Heart right ventricle (tissue), 16 donors: ENCODE results near the gene MTMR4. TPM values are rescaled to one million over a fixed set of nuclear protein-coding genes. Genes with fewer than 3 reads are reported as not detected.
A peak's percentile ranks its signal among the peaks of the same experiment; 100 is the strongest.

Source experiments
- ATAC-seq, 8 donors: fragments of 200-7000 bp; cut with Tn5 transposase; one replicate each; pipeline ENCODE4 v1.9.1; 2020; ENCODE audit warnings: mild to moderate bottlenecking in 8 of 8, moderate library complexity in 8 of 8, moderate number of reproducible peaks in 1 of 8
- DNase-seq, 2 donors: peaks; one replicate each; pipeline ENCODE4 v3.0.0-alpha.2; 2020
- H3K27ac ChIP-seq, 10 donors: fragments of 200-600 bp; sonication (generic) in 2 of 10; one replicate each; pipeline versions ENCODE4 v1.5.0 to v1.8.0; 2020 to 2022; ENCODE audit warnings: mild to moderate bottlenecking in 3 of 10
- H3K27me3 ChIP-seq, 7 donors: fragments of 200-600 bp; one replicate each; pipeline ENCODE4 v1.8.0; 2021 to 2022; ENCODE audit warnings: mild to moderate bottlenecking in 2 of 7
- H3K36me3 ChIP-seq, 9 donors: fragments of 200-600 bp; sonication (generic) in 1 of 9; one replicate each; pipeline versions ENCODE4 v1.5.0 to v1.8.0; 2020 to 2022; ENCODE audit warnings: mild to moderate bottlenecking in 2 of 9
- H3K4me1 ChIP-seq, 9 donors: fragments of 200-600 bp; sonication (generic) in 1 of 9; one replicate each; pipeline versions ENCODE4 v1.5.0 to v1.8.0; 2020 to 2022; ENCODE audit warnings: mild to moderate bottlenecking in 4 of 9
- H3K4me3 ChIP-seq, 10 donors: fragments of 200-600 bp; sonication (generic) in 2 of 10; one replicate each; pipeline versions ENCODE4 v1.5.0 to v1.8.0; 2020 to 2022; ENCODE audit warnings: mild to moderate bottlenecking in 7 of 10, moderate library complexity in 2 of 10
- H3K9me3 ChIP-seq, 11 donors: fragments of 200-600 bp in 10 of 11; sonication (generic) in 2 of 11; one replicate each; pipeline versions ENCODE4 v1.5.0 to v1.8.0; 2013 to 2022; ENCODE audit warnings: mild to moderate bottlenecking in 2 of 11, control low read depth in 1 of 11, moderate library complexity in 1 of 11
- WGBS, 2 donors: extraction: QIAGEN DNeasy Blood & Tissue Kit; methylation state at CpG; one replicate each; pipeline ENCODE4 v1.1.7; 2013; ENCODE audit warnings: inconsistent platforms in 1 of 2; 5-methylcytosine and 5-hydroxymethylcytosine counted together
- intact Hi-C, 10 donors: fragments of 100-400 bp; cut with DNase I; formaldehyde crosslinking; loops; one replicate each; pipeline versions ENCODE4 v1.11.1 to v1.14.2; 2022
- polyA plus RNA-seq, 2 donors: library from polyadenylated mRNA; stranded (reverse); fragments of 200-250 nt; gene quantifications; one replicate each; pipeline ENCODE4 v1.2.3, GENCODE V29; 2013
- total RNA-seq, 10 donors: library from RNA; stranded (reverse); fragmentation: NEBNext Ultra II Directional in 3 of 10; extraction: Animal tissue kit (Norgen Biotek cat#: 25700) in 3 of 10; gene quantifications; one replicate each; pipeline versions ENCODE4 v1.2.1 to v1.2.4, GENCODE V29; 2021 to 2023
- TF ChIP-seq, protein P1 (sequence below), 9 donors: fragments of 200-600 bp; sonication (generic) in 2 of 9; IDR thresholded peaks; one replicate each; pipeline versions ENCODE4 v1.5.0 to v1.8.0; 2021 to 2022; ENCODE audit warnings: antibody characterized with exemption in 9 of 9, mild to moderate bottlenecking in 5 of 9, moderate library complexity in 1 of 9
- donor health status: Arrhythmogenic right ventricular cardiomyopathy.
- donor health status: ischemic (EF 13 %, LVEDD 7.1; RV severe dilation, severe dysfunction).
- donor health status: healthy with polysubstance abuse.
- donor health status: DM: no; HTN: yes; CAD: no.
- donor health status: DM: no; HTN: no; CAD: no.
- donor health status: ischemic (EF 25% LVEDD 6.9; RV normal size, moderate dysfunction).
- donor health status: ischemic (EF 25% LVEDD 5.7; RV mildly dilated, moderate dysfunction).
- donor health status: healthy.
- donor health status: DM: yes; HTN: yes; CAD: no.
- donor health status: Ischemic cardiomyopathy.
- donor health status: ischemic (EF 35%, LVEDD 5.7; RV mildly dilated, moderate dysfunction).
- donor health status: nonischemic (EF 11% LVEDD 7.7; RV severe dilation, severe dysfunction).
- donor health status: DM: yes; HTN: yes; CAD: no.
- donor health status: PGD.
- donor health status: ischemic (EF 29% LVEDD 5.4; RV normal size, mild dysfunction).
- donor health status: nonischemic (EF 23%, LVEDD 6.1; RV moderate dilation, normal function).

MTMR4 gene
- total and polyA plus RNA-seq, 12 donors = 8.5 to 26.6 (median 15.7) TPM

DNA sequence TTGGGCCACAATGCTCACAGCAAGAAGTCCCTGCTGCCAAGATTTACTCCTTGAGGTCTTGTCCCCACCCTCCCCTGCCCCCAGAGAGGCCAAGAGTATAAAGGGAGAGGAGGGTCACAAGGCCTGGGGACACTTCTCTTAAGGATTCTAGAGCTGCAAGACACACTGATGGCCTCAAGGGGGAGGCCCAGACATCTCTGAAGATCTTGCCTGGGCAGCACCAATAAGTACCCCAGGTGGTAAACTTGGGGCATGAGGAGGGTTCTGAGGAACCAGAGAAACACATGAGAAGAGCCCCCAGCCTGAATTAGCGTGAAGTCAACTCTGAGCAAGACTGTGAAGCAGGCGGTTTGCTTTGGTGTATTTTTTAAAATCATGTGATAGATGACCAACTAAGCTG is 26.8 kb upstream of the MTMR4 start:
- TF ChIP-seq, protein P1, sequence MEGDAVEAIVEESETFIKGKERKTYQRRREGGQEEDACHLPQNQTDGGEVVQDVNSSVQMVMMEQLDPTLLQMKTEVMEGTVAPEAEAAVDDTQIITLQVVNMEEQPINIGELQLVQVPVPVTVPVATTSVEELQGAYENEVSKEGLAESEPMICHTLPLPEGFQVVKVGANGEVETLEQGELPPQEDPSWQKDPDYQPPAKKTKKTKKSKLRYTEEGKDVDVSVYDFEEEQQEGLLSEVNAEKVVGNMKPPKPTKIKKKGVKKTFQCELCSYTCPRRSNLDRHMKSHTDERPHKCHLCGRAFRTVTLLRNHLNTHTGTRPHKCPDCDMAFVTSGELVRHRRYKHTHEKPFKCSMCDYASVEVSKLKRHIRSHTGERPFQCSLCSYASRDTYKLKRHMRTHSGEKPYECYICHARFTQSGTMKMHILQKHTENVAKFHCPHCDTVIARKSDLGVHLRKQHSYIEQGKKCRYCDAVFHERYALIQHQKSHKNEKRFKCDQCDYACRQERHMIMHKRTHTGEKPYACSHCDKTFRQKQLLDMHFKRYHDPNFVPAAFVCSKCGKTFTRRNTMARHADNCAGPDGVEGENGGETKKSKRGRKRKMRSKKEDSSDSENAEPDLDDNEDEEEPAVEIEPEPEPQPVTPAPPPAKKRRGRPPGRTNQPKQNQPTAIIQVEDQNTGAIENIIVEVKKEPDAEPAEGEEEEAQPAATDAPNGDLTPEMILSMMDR (IDR thresholded peaks at IDR 0.05) = peak in 5 of 9 donors; percentile 7 to 37 (median 21)
- DNase-seq (no peak), ATAC-seq (no peak)

DNA sequence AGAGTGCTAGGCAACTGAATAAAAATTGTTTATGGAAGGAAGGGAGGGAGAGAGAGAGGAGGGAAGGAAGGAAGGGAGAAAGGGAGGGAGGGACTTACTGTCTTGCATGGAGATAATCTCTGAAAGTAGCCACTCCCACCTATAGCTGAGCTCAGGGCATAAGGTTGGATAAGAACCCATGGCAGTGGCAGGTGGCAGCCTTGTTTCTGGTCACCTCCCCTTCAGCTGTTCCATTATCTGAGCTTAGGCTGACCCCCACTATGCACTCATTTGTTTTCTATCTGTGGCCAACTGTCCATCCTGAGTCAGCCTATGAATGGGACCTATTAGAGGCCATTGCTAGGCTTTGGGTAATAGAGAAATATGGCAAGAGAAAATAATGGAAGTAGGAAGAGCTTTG is 25.3 kb upstream of the MTMR4 start:
- Histone ChIP-seq H3K9me3 (no peaks in the 10 kb centered on the region), H3K27me3 (no peaks in the 10 kb centered on the region), H3K4me1 (peaks cover 7 to 47% (median 28%) of the 10 kb centered on the region in 9 donors), H3K36me3 (no peaks in the 10 kb centered on the region), H3K27ac (peak overlapping the region in 7 of 10 donors; percentile 50 to 80 (median 62)), H3K4me3 (no peak overlapping the region)
- intact Hi-C loops = loop anchor here in 2 of 10 donors (5.0 kb wide), 2 partner anchors 33 to 93 kb away; no protein-coding TSS in a partner anchor
- ATAC-seq (no peak), DNase-seq (no peak)
- TF ChIP-seq, protein P1 (IDR thresholded peaks at IDR 0.05) = no peak

More for the DNA sequence above, 26.8 kb upstream of the MTMR4 start:
- Histone ChIP-seq H3K4me1 (peaks cover 7 to 41% (median 28%) of the 10 kb centered on the region in 9 donors), H3K4me3 (no peak overlapping the region), H3K9me3 (no peaks in the 10 kb centered on the region), H3K36me3 (no peaks in the 10 kb centered on the region), H3K27me3 (no peaks in the 10 kb centered on the region), H3K27ac (peak overlapping the region in 1 of 10 donors; percentile 26)
- 88 to 94% methylated on average over 2 of the region's 2 CpGs for WGBS, 2 donors
- intact Hi-C loops = no loop called here

DNA sequence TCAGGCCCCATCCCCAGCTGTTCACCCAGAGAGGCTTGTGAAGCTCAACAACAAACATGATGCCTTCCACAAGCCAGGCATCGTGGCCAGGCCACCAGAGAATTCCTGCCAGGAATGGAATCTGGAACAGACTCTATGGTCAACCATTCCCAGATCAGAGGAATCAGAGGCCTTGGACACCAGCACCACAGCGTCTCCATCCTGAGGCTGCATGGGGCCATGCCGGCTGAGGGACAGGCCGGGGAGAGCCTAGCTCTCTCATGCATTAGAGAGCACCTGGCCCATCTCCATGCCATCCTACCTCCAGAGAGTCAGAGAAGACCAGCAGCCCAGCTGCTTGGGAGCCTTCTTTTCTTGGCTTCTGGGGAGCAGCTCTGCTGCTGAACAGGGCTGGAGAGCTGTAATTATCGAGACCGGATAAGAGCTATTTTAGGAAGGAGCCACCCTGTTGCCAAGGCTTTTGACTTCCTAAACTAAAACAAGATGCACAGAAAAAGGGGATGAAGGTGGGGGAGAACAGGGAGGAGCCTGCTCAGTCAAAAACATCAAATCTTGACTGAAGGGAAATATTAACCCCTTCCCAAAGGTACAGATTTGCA is 24.5 kb upstream of the MTMR4 start:
- Histone ChIP-seq H3K36me3 (no peaks in the 10 kb centered on the region), H3K4me3 (peak overlapping the region in 3 of 10 donors; percentile 4 to 37 (median 20)), H3K27me3 (no peaks in the 10 kb centered on the region), H3K4me1 (peaks cover 7 to 54% (median 33%) of the 10 kb centered on the region in 9 donors), H3K9me3 (no peaks in the 10 kb centered on the region), H3K27ac (peak overlapping the region in 9 of 10 donors; percentile 11 to 80 (median 61))
- DNase-seq = no peak
- ATAC-seq = peak; percentile 39 to 86 (median 68)
- TF ChIP-seq, protein P1 (IDR thresholded peaks at IDR 0.05) = no peak
- intact Hi-C loops = loop anchor here in 2 of 10 donors (5.0 kb wide), 2 partner anchors 33 to 93 kb away; no protein-coding TSS in a partner anchor
- 21 to 25% methylated on average over 6 of the region's 6 CpGs for WGBS, 2 donors

DNA sequence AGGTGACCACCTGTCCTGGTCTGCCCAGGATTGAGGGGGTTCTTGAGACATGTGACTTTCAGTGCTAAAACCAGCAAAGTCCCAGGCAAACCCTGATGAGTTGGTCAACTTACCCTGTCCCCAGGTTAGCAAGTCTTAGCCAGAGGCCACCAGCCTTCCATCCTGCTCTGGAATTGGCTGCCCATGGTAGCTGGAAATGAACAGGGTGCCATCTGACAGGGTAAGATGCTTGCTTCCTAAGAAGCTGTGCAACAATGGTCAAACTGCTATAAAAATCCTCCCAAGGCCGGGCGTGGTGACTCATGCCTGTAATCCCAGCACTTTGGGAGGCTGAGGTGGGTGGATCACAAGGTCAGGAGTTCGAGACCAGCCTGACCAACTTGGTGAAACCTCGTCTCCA is 22.8 kb upstream of the MTMR4 start:
- Histone ChIP-seq H3K27ac (no peak overlapping the region), H3K9me3 (no peaks in the 10 kb centered on the region), H3K36me3 (no peaks in the 10 kb centered on the region), H3K27me3 (peaks cover 0 to 6% (median 0%) of the 10 kb centered on the region in 7 donors), H3K4me1 (peaks cover 7 to 63% (median 43%) of the 10 kb centered on the region in 9 donors), H3K4me3 (no peak overlapping the region)
- no peak for ATAC-seq
- TF ChIP-seq, protein P1 (IDR thresholded peaks at IDR 0.05) = no peak
- DNase-seq = no peak
- intact Hi-C loops = loop anchor here in 2 of 10 donors (5.0 kb wide), 2 partner anchors 35 to 95 kb away; no protein-coding TSS in a partner anchor
- WGBS, 2 donors = 85 to 92% methylated on average over 4 of the region's 4 CpGs
